GM18858 (cell line): ENCODE data around the gene IFITM1.
"Not testable (repeated sequence)": the region's sequence is repeated elsewhere in the genome, so short reads cannot be mapped to it uniquely, and the experiment has no call there.

Source experiments
- ATAC-seq: cut with Tn5 transposase; IDR thresholded peaks from one replicate; pipeline ENCODE4 v1.9.1; 2021; ENCODE audit not compliant: unreplicated experiment

IFITM1 gene

GRCh38 chr11:325796-326591, 12.2 kb downstream of the IFITM1 start:
- ATAC-seq, result no peak

GRCh38 chr11:326592-326841, 12.7 kb downstream of the IFITM1 start:
- ATAC-seq, result no peak

DNA sequence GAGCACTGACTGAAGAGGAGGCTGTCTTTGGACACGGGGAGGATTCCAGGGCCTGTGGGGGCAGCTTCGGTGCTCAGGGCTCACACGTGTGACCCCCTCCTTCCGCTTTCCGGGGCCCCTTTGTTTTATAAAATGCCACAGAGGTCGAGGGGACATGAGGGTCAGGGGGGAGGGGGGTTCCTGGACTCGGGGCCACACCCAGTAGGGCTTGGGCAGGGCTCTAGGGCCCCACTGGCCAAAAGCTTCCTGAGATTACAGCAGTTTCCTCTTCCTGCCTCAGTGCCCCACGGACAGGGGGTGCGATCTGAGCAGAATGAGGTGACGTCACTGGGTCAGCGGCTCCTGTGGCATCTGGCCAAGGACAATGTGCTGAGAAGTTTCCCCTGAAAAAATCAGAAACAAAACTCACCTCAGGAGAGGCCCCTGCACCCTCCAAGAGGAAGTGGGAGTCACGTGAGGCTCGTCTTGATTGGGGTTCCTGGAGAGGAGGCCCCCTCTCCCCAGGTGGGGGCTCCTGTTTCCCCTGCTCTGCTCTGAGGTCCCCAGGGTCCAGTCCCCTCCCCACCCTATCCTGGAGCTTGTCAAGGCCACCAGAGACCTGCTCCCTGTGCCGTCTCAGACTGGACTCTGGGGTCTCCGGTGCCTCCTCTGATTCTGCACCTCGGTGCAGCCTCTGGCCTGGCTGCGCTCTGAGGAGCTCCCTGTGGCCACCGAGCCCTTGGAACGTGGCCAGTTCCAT, 13.2 kb downstream of the IFITM1 start:
- ATAC-seq, result peak; percentile 42

DNA sequence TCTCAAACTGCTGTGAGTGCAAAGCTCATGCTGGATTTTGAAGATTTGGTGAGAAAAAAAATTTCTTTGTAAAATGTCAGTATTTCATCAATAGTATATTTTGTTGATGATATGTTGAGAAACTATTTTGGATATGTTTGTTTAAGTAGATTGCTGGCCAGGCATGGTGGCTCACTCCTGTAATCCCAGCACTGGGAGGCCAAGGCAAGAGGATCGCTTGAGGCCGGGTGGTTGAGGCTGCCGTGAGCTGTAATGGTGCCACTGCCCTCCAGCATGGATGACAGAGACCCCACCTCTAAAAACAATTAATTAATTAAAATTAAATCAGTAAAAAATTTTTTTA, 13.7 kb downstream of the IFITM1 start:
- no peak for ATAC-seq

DNA sequence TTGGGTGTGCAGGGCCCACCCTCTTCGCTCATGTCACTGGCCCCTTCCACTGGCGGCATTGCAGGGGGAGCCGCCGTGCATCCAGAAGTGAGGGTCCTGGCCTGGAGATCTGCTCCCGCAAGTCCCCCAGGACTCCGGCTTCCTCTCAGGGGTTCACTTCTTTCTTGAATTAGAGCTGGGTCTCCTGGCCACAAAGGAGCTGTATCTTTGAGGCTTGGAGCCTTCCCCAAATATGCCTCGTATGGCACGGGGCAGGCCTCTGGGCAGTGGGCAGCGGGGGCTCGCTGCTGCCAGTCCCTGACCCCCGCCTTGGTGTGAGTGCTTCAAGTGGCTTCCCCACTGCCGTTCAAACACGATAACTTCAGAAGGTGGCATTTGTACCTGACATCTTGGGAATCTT, 14.2 kb downstream of the IFITM1 start:
- no peak for ATAC-seq

- ATAC-seq, result not testable (repeated sequence)
Measured at GRCh38 chr11:328516-329100, 14.8 kb downstream of the IFITM1 start.

DNA sequence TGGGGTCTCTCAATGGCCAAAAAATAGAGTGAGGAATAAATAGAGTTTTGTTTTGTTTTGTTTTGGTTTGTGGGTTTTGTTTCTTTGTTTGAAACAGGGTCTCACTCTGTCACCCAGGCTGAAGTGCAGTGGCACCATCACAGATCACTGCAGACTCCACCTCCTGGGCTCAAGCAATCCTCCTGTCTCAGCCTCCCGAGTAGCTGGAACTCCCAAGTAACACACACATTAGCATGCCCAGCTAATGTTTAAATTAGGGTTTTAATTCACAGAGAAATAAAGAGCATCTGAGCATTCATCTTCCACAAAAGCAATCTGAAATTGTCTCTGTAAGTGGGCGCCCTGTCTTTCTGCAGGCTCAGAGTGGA, 16.0 kb downstream of the IFITM1 start:
- no peak for ATAC-seq

DNA sequence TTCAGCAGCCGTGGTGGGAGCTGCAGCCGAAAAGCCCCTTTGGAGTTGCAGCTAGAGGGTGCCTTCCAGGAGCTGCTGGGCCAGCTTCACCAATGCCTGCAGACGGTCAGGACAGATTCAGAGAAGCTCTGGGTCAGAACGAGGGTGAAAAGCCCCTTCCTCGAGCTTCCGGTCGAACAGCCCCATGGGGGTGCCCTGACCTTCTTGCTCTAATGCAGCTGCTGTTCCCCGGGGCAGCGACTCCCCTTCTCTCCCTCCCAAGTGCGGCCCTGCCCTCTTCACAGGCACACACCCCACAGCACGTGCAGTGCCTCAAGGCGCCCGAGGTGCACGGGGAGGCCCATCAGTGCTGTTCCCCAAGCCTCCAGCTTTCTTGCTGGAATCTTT, 16.5 kb downstream of the IFITM1 start:
- no peak for ATAC-seq

DNA sequence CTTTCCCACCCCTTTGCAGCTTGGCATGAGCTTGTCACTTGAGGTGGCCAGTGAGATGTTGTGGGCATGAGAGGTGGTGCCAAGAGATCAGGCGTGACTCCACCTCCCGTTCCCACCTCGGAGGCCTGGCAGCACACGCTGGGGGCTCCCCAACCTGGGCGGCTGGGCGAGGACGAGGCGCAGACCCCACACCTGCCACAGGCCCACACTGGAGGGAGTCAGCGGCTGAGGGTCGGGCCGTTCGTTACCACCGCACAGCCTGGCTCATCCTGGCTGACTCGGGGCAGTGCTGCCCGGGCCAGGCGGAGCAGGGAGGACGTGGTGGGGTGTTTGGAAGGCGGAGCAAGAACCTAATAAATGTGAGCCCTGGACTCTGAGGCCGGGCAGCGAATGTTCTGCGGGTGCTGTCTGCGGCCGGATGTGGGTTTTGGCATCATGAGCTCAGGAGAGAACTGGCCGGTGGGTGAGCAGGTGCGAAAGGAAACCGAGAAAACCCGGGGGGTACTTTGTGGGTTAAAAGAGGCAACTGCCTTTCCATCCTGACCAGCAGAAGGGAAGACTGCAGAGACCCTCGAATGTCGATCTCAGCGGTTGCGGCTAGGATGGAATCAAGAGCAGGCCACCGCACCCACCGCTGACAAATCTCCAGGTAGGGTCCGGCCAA, 17.0 kb downstream of the IFITM1 start:
- no peak for ATAC-seq

DNA sequence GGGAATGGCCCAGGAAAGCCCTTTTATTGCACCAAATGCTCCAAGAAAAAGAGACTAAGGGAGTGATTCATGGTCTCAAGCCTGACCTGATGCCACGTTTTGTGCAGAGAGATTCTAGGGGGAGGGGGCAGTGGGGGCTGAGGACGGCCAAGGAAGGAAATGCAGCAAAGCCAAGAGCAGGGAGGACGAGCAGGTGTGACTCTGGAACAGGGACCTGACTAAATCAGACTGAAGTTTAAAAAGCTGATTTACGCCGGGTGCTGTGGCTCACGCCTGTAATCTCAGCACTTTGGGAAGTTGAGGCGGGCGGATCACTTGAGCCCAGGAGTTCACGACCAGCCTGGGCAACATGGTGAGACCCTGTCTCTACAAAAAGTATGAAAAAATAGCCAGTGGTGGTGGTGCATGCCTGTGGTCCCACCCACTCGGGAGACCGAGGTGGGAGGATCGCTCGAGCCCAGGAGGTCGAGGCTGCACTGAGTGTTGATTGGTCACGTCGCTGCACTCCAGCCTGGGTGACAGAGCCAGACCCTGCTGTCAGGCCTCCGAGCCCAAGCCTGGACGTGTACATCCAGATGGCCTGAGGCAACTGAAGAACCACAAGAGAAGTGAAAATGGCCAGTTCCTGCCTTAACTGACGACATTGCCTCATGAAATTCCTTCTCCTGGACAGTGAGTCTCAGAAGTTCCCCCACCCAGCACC, 17.7 kb downstream of the IFITM1 start:
- ATAC-seq, result no peak

GRCh38 chr11:332651-333480, 19.0 kb downstream of the IFITM1 start:
- ATAC-seq, result no peak

GRCh38 chr11:333616-334263, 19.9 kb downstream of the IFITM1 start:
- not testable (repeated sequence) for ATAC-seq

DNA sequence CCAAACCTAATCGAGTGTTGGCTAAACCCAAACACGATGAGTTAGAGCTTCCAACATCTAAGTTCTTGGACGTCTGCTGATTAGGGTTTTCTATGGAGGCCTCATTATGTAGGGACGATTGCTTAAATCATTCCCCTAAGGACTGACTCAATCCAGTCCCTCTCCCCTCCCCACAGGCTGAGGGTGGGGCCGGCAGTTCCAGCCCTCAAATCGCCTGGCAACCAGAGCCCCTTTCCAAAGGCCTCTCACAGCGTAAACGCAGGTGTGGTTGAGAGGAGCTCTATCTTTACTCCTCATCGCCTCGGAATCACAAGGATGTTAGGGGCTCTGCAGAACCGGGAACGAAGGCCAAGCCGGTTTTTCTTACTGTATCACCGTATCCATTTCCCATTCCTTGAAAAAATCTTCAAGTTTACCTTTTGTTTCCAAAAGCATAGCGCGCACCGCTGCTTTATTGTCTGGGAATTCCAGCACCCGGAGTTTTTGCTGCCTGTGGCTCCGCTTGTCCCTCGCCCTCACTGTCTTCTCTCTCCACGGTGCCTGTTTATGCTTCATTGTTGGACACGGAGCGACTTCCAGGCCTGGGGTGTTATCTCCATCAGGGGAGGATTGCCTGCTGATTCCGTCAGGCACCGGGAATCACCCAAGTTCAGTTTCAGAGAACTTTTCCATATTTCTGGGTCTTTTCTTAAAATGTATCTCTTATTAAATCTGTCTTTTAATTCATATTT, 20.6 kb downstream of the IFITM1 start:
- ATAC-seq, result no peak

- ATAC-seq, result no peak
Measured at GRCh38 chr11:335779-336658, 22.2 kb downstream of the IFITM1 start.

DNA sequence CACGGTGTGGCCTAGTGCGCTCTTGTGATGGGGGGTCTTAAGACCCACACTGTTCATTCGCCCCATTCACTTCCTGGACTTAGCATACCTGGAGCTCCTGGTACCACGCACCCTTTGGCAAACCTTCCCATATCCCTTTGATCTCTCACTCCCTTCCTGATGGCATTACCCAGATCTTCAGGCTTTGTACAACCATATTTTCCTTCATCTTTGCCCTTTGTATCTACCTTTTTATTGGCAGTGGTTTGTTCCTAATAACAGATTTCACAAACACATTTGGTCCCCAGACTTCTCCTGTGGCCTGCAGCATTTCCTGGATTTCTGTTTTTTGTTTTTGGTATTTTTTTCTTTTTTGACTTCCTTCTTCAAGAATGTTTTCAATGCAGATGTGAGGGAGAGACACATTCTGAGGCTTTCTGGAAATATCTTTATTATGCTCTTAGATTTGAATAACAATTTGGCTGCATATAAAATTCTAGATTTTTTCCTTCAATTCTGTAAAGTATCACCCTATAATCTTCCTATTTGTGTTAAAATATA, 22.9 kb downstream of the IFITM1 start:
- no peak for ATAC-seq

- ATAC-seq, result no peak
Measured at GRCh38 chr11:337711-338110, 23.9 kb downstream of the IFITM1 start.

- ATAC-seq, result no peak
Measured at GRCh38 chr11:339963-340362, 26.1 kb downstream of the IFITM1 start.
